OCI-M1 (cell line): ENCODE measurements around the gene PLSCR5.

Experiments
- DNase-seq: peaks from one replicate; lab custom pipeline; 2025; lab: John Stamatoyannopoulos, UW

PLSCR5 gene

GRCh38 chr3:146585156-146585555, 20.0 kb downstream of the PLSCR5 start:
- no peak for DNase-seq

- peak; percentile 85 for DNase-seq
Measured at GRCh38 chr3:146581951-146582467, 23.1 kb downstream of the PLSCR5 start.

- DNase-seq: no peak
Measured at GRCh38 chr3:146581080-146581601, 24.0 kb downstream of the PLSCR5 start.

- DNase-seq: peak; percentile 78
Measured at GRCh38 chr3:146577662-146578061, 27.5 kb downstream of the PLSCR5 start.

- no peak for DNase-seq
Measured at GRCh38 chr3:146575636-146576035, 29.5 kb downstream of the PLSCR5 start.

GRCh38 chr3:146574173-146574572, 31.0 kb downstream of the PLSCR5 start:
- DNase-seq: no peak

- no peak for DNase-seq
Measured at GRCh38 chr3:146569314-146569713, 35.8 kb downstream of the PLSCR5 start.

GRCh38 chr3:146566138-146566537, 39.0 kb downstream of the PLSCR5 start:
- no peak for DNase-seq

- peak; percentile 84 for DNase-seq
Measured at GRCh38 chr3:146561879-146562278, 43.3 kb downstream of the PLSCR5 start.

GRCh38 chr3:146561463-146561862, 43.7 kb downstream of the PLSCR5 start:
- DNase-seq: no peak

- peak; percentile 62 for DNase-seq
Measured at GRCh38 chr3:146560678-146561077, 44.5 kb downstream of the PLSCR5 start.

GRCh38 chr3:146559388-146559787, 45.8 kb downstream of the PLSCR5 start:
- no peak for DNase-seq

- DNase-seq: peak; percentile 61
Measured at GRCh38 chr3:146558781-146559180, 46.4 kb downstream of the PLSCR5 start.

GRCh38 chr3:146557745-146558144, 47.4 kb downstream of the PLSCR5 start:
- no peak for DNase-seq

GRCh38 chr3:146555311-146555710, 49.8 kb downstream of the PLSCR5 start:
- no peak for DNase-seq

- DNase-seq: peak; percentile 85
Measured at GRCh38 chr3:146554151-146554760, 50.9 kb downstream of the PLSCR5 start.

- peak; percentile 62 for DNase-seq
Measured at GRCh38 chr3:146550743-146551510, 54.2 kb downstream of the PLSCR5 start.

GRCh38 chr3:146550070-146550615, 55.0 kb downstream of the PLSCR5 start:
- peak; percentile 63 for DNase-seq

GRCh38 chr3:146547235-146547835, 57.8 kb downstream of the PLSCR5 start:
- DNase-seq: no peak

- no peak for DNase-seq
Measured at GRCh38 chr3:146546366-146546965, 58.7 kb downstream of the PLSCR5 start.

GRCh38 chr3:146544929-146545528, 60.1 kb downstream of the PLSCR5 start:
- DNase-seq: no peak
